ES-I3 (cell line): ENCODE data around the gene SCNN1A.
A peak's percentile ranks its signal among the peaks of the same experiment; 100 is the strongest.

Source experiments
- H3K36me3 ChIP-seq: 2 replicates; pipeline ENCODE4 v1.6.1; 2013; ENCODE audit warnings: mild to moderate bottlenecking, low read length, control low read depth, moderate library complexity; ENCODE audit not compliant: insufficient read depth
- H3K4me1 ChIP-seq: 2 replicates; pipeline ENCODE4 v1.6.1; 2013; ENCODE audit warnings: mild to moderate bottlenecking, control low read depth, low read length; ENCODE audit not compliant: insufficient read depth
- H3K9ac ChIP-seq: 2 replicates; pipeline ENCODE4 v1.6.1; 2013; ENCODE audit warnings: low read depth, mild to moderate bottlenecking, low read length, moderate library complexity
- H3K9me3 ChIP-seq: 2 replicates; pipeline ENCODE4 v1.6.1; 2013; ENCODE audit warnings: mild to moderate bottlenecking, low read length, moderate library complexity; ENCODE audit not compliant: control insufficient read depth, insufficient read depth

The SCNN1A gene

GRCh38 chr12:6367065-6367968, 8.0 kb downstream of the SCNN1A start:
- H3K36me3 ChIP-seq, result no peaks in the 10 kb centered on the region
- no peak overlapping the region for H3K9ac ChIP-seq
- H3K9me3 ChIP-seq, result no peaks in the 10 kb centered on the region
- H3K4me1 ChIP-seq, result peaks cover 21% of the 10 kb centered on the region

GRCh38 chr12:6364044-6364374, 11.4 kb downstream of the SCNN1A start:
- peaks cover 8% of the 10 kb centered on the region for H3K4me1 ChIP-seq
- no peaks in the 10 kb centered on the region for H3K9me3 ChIP-seq
- no peaks in the 10 kb centered on the region for H3K36me3 ChIP-seq
- H3K9ac ChIP-seq, result peak overlapping the region; percentile 89; the same call in 1 of the 2 replicates

GRCh38 chr12:6363330-6364043, 11.9 kb downstream of the SCNN1A start:
- Histone ChIP-seq H3K36me3 (no peaks in the 10 kb centered on the region), H3K4me1 (peaks cover 3% of the 10 kb centered on the region), H3K9ac (peak overlapping the region; percentile 89)

GRCh38 chr12:6363010-6363329, 12.4 kb downstream of the SCNN1A start:
- peak overlapping the region; percentile 30; the same call in 1 of the 2 replicates for H3K9ac ChIP-seq
- no peaks in the 10 kb centered on the region for H3K36me3 ChIP-seq
- no peaks in the 10 kb centered on the region for H3K9me3 ChIP-seq

More at GRCh38 chr12:6363330-6364043, 11.9 kb downstream of the SCNN1A start:
- H3K9me3 ChIP-seq, result no peaks in the 10 kb centered on the region

GRCh38 chr12:6362403-6362802, 13.0 kb downstream of the SCNN1A start:
- H3K4me1 ChIP-seq, result no peaks in the 10 kb centered on the region; the same call in 1 of the 2 replicates
- no peaks in the 10 kb centered on the region for H3K36me3 ChIP-seq
- no peak overlapping the region for H3K9ac ChIP-seq
- H3K9me3 ChIP-seq, result no peaks in the 10 kb centered on the region

More at GRCh38 chr12:6363010-6363329, 12.4 kb downstream of the SCNN1A start:
- H3K4me1 ChIP-seq, result no peaks in the 10 kb centered on the region; the same call in 1 of the 2 replicates

- H3K9ac ChIP-seq, result no peak overlapping the region
- H3K9me3 ChIP-seq, result no peaks in the 10 kb centered on the region
- no peaks in the 10 kb centered on the region; the same call in 1 of the 2 replicates for H3K4me1 ChIP-seq
- no peaks in the 10 kb centered on the region for H3K36me3 ChIP-seq
Observed at GRCh38 chr12:6361834-6362233, 13.5 kb downstream of the SCNN1A start.

- no peaks in the 10 kb centered on the region for H3K9me3 ChIP-seq
- no peak overlapping the region for H3K9ac ChIP-seq
- H3K4me1 ChIP-seq, result no peaks in the 10 kb centered on the region; the same call in 1 of the 2 replicates
- no peaks in the 10 kb centered on the region; the same call in 1 of the 2 replicates for H3K36me3 ChIP-seq
Observed at GRCh38 chr12:6360578-6361490, 14.5 kb downstream of the SCNN1A start.

- H3K9me3 ChIP-seq, result no peaks in the 10 kb centered on the region
Observed at GRCh38 chr12:6360080-6360571, 15.2 kb downstream of the SCNN1A start.

GRCh38 chr12:6358881-6359280, 16.5 kb downstream of the SCNN1A start:
- H3K36me3 ChIP-seq, result no peaks in the 10 kb centered on the region; the same call in 1 of the 2 replicates
- no peak overlapping the region for H3K9ac ChIP-seq
- H3K9me3 ChIP-seq, result no peaks in the 10 kb centered on the region
- no peaks in the 10 kb centered on the region; the same call in 1 of the 2 replicates for H3K4me1 ChIP-seq

More at GRCh38 chr12:6360080-6360571, 15.2 kb downstream of the SCNN1A start:
- Histone ChIP-seq H3K36me3 (no peaks in the 10 kb centered on the region; the same call in 1 of the 2 replicates), H3K9ac (no peak overlapping the region), H3K4me1 (no peaks in the 10 kb centered on the region; the same call in 1 of the 2 replicates)

GRCh38 chr12:6356374-6356820, 19.0 kb downstream of the SCNN1A start:
- H3K9ac ChIP-seq, result no peak overlapping the region
- peaks cover 4% of the 10 kb centered on the region; the same call in 1 of the 2 replicates for H3K36me3 ChIP-seq
- H3K4me1 ChIP-seq, result no peaks in the 10 kb centered on the region
- no peaks in the 10 kb centered on the region for H3K9me3 ChIP-seq

GRCh38 chr12:6355491-6356373, 19.6 kb downstream of the SCNN1A start:
- Histone ChIP-seq H3K4me1 (no peaks in the 10 kb centered on the region), H3K36me3 (peaks cover 4% of the 10 kb centered on the region; the same call in 1 of the 2 replicates), H3K9ac (no peak overlapping the region), H3K9me3 (no peaks in the 10 kb centered on the region)

GRCh38 chr12:6354495-6355393, 20.6 kb downstream of the SCNN1A start:
- H3K4me1 ChIP-seq, result no peaks in the 10 kb centered on the region
- peaks cover 4% of the 10 kb centered on the region; the same call in 1 of the 2 replicates for H3K36me3 ChIP-seq
- H3K9ac ChIP-seq, result no peak overlapping the region
- H3K9me3 ChIP-seq, result no peaks in the 10 kb centered on the region
